ENCODE measurements around the gene TRIM71. TPM values are rescaled to one million over a fixed set of nuclear protein-coding genes. Genes with fewer than 3 reads are reported as not detected.

The TRIM71 gene
- total RNA-seq, 2 donors from 2014 or later, result 0.03 TPM; not detected in 1

DNA sequence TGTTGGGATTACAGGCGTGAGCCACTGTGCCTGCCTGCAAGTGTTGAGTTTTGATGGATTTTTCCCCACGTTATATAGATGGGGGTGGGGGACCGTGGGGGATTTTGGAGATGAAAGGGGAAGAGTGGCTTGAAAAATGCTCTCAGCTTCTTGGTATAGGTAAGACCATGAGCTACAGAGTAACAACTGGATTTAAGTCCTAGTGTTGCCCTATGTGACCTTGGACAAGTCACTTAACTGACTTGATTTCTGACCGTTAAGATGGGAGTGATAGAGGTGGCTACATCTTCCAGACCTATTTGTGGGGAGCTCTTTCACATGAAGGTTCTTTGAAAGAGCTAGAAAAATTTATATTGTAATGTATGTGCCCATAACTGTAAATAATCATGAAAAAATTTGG lies 13.3 kb downstream of the TRIM71 start:
- Mint-ChIP-seq H3K4me3 (no peak overlapping the region), H3K27ac (no peak overlapping the region), H3K4me1 (no peaks in the 10 kb centered on the region), H3K27me3 (peaks cover 11% of the 10 kb centered on the region), H3K36me3 (ENCODE audit: low read depth) (no peaks in the 10 kb centered on the region), H3K9me3 (no peaks in the 10 kb centered on the region)
- no peak for ATAC-seq (replicated peaks)

DNA sequence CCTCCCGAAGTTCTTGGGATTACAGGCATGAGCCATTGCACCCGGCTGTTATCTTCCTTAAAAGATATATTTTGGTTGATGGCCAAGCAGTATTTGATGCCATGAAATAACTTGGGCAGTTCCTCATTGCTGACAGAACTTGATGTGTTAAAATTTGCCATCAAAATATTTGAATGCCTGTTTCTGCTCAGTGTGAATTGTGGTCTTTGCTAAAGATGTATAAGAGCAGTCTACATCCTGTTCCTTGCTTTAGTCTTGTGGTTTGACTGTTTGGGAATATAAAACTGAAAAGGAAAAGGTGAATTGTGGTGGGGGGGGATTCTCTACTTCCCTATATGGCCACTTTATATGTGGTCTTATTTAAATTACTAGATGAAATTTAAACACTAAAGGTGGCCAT lies 14.0 kb downstream of the TRIM71 start:
- ATAC-seq (replicated peaks), result no peak
- Mint-ChIP-seq H3K9me3 (no peaks in the 10 kb centered on the region), H3K27ac (no peak overlapping the region), H3K4me3 (no peak overlapping the region), H3K36me3 (ENCODE audit: low read depth) (no peaks in the 10 kb centered on the region), H3K4me1 (no peaks in the 10 kb centered on the region), H3K27me3 (peaks cover 17% of the 10 kb centered on the region)

DNA sequence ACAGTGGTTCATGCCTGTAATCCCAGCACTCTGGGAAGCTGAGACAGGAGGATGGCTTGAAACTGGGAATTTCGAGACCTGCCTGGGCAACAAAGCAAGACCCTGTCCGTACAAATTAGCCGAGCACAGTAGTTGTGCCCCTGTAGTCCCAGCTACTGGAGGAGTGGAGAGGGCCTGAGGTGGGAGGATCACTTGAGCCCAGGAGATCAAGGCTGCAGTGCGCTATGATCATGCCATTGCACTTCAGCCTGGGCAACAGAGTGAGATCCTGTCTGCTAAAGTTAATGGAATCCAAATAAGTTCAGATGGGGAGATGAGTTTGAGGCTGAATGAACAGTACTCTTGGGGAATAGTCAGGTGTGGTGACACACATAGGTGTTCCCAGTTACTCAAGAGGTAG lies 14.4 kb downstream of the TRIM71 start:
- ATAC-seq (replicated peaks), result no peak

GRCh38 chr3:32835049-32835371 lies 17.2 kb downstream of the TRIM71 start:
- Mint-ChIP-seq H3K9me3 (no peaks in the 10 kb centered on the region), H3K4me3 (no peak overlapping the region), H3K4me1 (no peaks in the 10 kb centered on the region), H3K36me3 (ENCODE audit: low read depth) (no peaks in the 10 kb centered on the region), H3K27ac (no peak overlapping the region), H3K27me3 (peaks cover 20% of the 10 kb centered on the region)
- no peak for ATAC-seq (replicated peaks)

More for the DNA sequence above, 14.4 kb downstream of the TRIM71 start:
- no peak overlapping the region for H3K27ac Mint-ChIP-seq
- H3K36me3 Mint-ChIP-seq (ENCODE audit: low read depth), result no peaks in the 10 kb centered on the region
- H3K9me3 Mint-ChIP-seq, result no peaks in the 10 kb centered on the region
- H3K4me3 Mint-ChIP-seq, result no peak overlapping the region
- peaks cover 17% of the 10 kb centered on the region for H3K27me3 Mint-ChIP-seq
- no peaks in the 10 kb centered on the region for H3K4me1 Mint-ChIP-seq

DNA sequence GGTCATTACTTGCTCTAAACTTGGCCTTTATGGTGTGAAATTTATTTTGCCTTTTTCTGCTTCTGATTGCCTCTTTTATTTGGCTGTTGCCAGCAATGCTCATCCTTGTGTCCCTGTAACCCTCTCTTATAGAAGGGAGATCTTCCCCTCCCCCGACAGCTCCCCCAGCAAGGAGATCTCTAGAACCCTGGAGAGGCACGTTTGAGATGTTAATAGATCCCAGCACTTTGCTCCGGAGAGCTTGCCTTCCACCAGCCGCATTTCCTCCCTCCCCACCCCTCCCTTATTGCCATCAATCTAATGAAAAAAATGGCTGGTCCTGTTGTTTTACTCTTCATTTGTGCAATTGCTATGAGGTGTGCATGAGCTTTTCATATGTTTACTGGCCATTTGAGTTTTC lies 18.2 kb downstream of the TRIM71 start:
- Mint-ChIP-seq H3K27ac (no peak overlapping the region), H3K4me3 (no peak overlapping the region), H3K27me3 (peaks cover 20% of the 10 kb centered on the region), H3K36me3 (ENCODE audit: low read depth) (no peaks in the 10 kb centered on the region), H3K9me3 (no peaks in the 10 kb centered on the region), H3K4me1 (no peaks in the 10 kb centered on the region)
- no peak for ATAC-seq (replicated peaks)

GRCh38 chr3:32836601-32837000 lies 18.8 kb downstream of the TRIM71 start:
- H3K9me3 Mint-ChIP-seq, result no peaks in the 10 kb centered on the region
- no peaks in the 10 kb centered on the region for H3K4me1 Mint-ChIP-seq
- H3K4me3 Mint-ChIP-seq, result no peak overlapping the region
- no peak for ATAC-seq (replicated peaks)
- peaks cover 20% of the 10 kb centered on the region for H3K27me3 Mint-ChIP-seq
- no peaks in the 10 kb centered on the region for H3K36me3 Mint-ChIP-seq (ENCODE audit: low read depth)
- no peak overlapping the region for H3K27ac Mint-ChIP-seq

GRCh38 chr3:32837366-32837765 lies 19.6 kb downstream of the TRIM71 start:
- H3K9me3 Mint-ChIP-seq, result no peaks in the 10 kb centered on the region
- no peak for ATAC-seq (replicated peaks)
- H3K36me3 Mint-ChIP-seq (ENCODE audit: low read depth), result no peaks in the 10 kb centered on the region
- no peak overlapping the region for H3K4me3 Mint-ChIP-seq
- no peaks in the 10 kb centered on the region for H3K4me1 Mint-ChIP-seq
- no peak overlapping the region for H3K27ac Mint-ChIP-seq
- peaks cover 20% of the 10 kb centered on the region for H3K27me3 Mint-ChIP-seq

- ATAC-seq (replicated peaks), result no peak
- no peak overlapping the region for H3K4me3 Mint-ChIP-seq
- H3K4me1 Mint-ChIP-seq, result no peaks in the 10 kb centered on the region
- no peaks in the 10 kb centered on the region for H3K36me3 Mint-ChIP-seq (ENCODE audit: low read depth)
- H3K27ac Mint-ChIP-seq, result no peak overlapping the region
- H3K27me3 Mint-ChIP-seq, result peaks cover 20% of the 10 kb centered on the region
- no peaks in the 10 kb centered on the region for H3K9me3 Mint-ChIP-seq
These were observed 20.0 kb downstream of the TRIM71 start for GRCh38 chr3:32837789-32838188.

GRCh38 chr3:32839714-32840085 lies 21.9 kb downstream of the TRIM71 start:
- Mint-ChIP-seq H3K9me3 (no peaks in the 10 kb centered on the region), H3K27me3 (peaks cover 14% of the 10 kb centered on the region), H3K4me1 (no peaks in the 10 kb centered on the region), H3K36me3 (ENCODE audit: low read depth) (no peaks in the 10 kb centered on the region), H3K4me3 (no peak overlapping the region), H3K27ac (no peak overlapping the region)
- no peak for ATAC-seq (replicated peaks)

DNA sequence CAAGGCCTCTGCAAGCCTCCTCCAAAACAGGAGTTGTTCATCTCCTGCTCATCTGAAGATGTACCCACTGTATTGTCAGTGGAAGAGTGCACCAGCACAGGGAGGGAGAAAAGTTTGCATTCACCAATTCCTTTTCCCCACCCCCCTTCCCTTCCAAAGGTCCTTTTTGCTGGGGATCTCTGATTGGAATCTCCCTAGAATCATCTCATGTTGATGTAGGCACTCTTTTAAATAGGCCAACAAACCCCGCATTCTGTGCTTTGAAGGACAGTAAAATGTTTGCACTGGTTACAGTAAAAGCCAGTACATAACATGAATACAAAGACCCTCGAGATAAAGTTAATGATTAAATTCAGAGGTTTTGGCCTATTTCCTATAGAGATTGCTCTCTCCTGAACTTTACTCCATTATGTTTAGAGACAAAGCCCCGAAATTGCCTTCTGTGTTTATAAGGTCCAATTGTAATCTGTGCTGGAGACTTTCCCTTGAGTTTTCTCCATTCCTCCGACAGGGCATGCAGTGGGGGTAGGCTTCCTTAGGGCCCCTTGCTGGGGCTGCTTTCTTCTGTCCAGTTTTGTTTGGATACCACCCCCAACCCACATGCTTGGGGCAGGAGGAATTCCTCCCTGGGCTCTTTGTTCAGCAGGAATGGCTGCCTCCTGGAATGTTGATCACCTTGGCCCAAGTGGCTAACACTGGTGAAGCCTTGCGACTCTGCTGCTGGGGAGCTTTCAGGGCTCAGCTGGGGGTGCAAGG lies 22.5 kb downstream of the TRIM71 start:
- peaks cover 14% of the 10 kb centered on the region for H3K27me3 Mint-ChIP-seq

DNA sequence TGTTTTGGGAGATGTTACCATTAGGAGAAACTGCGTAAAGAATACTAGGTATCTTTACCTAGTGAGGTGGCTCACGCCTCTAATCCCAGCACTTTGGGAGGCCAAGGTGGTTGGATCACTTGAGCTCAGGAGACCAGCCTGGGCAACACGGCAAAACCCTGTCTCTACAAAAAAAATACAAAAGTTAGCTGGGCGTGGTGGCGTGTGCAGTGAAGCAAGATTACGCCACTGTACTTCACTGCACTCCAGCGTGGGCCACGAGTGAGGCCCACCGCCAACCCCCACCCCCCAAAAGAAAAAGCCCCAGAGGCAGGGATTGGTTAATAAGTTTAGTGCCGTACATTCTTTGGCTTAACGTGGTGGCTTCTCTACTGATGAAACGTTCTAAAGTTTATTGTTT lies 23.5 kb downstream of the TRIM71 start:
- Mint-ChIP-seq H3K27ac (no peak overlapping the region), H3K4me1 (no peaks in the 10 kb centered on the region), H3K9me3 (no peaks in the 10 kb centered on the region), H3K36me3 (ENCODE audit: low read depth) (no peaks in the 10 kb centered on the region), H3K4me3 (no peak overlapping the region), H3K27me3 (peaks cover 6% of the 10 kb centered on the region)
- no peak for ATAC-seq (replicated peaks)

More for the DNA sequence above, 22.5 kb downstream of the TRIM71 start:
- H3K4me1 Mint-ChIP-seq, result no peaks in the 10 kb centered on the region
- no peak overlapping the region for H3K4me3 Mint-ChIP-seq
- ATAC-seq (replicated peaks), result no peak
- no peaks in the 10 kb centered on the region for H3K36me3 Mint-ChIP-seq (ENCODE audit: low read depth)
- no peak overlapping the region for H3K27ac Mint-ChIP-seq
- no peaks in the 10 kb centered on the region for H3K9me3 Mint-ChIP-seq

DNA sequence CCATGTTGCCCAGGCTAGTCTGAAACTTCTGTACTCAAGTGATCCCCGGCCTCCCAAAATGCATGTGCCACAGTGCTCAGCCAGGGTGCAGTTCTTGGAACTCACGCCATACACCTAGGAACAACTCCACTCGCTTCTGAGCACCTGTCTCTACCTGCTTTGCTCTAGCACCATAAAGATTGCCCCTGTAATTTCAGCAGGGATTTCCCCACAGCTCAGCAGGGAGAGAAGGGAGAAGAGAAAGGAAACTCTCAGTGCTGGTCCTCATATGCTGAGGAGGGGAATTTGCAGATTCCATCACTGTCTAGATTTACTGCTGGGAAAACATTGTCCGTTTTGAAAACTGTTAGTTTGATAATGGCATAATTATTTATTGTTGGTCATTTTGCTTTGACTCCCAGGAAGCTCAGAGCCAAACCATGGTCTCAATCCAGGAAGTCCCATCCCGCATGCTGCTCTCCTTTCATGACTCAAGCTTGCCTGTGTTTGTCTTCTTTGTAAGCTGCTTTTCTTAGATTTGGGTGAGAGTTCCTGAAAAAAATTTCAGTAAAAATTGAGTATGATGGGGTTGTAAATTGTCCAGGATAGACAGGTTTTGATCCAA lies 24.2 kb downstream of the TRIM71 start:
- Mint-ChIP-seq H3K4me3 (no peak overlapping the region), H3K4me1 (no peaks in the 10 kb centered on the region), H3K27ac (no peak overlapping the region), H3K27me3 (peaks cover 4% of the 10 kb centered on the region), H3K9me3 (no peaks in the 10 kb centered on the region), H3K36me3 (ENCODE audit: low read depth) (no peaks in the 10 kb centered on the region)
- no peak for ATAC-seq (replicated peaks)

- Mint-ChIP-seq H3K27ac (no peak overlapping the region), H3K4me3 (no peak overlapping the region), H3K27me3 (peaks cover 4% of the 10 kb centered on the region), H3K9me3 (no peaks in the 10 kb centered on the region), H3K4me1 (no peaks in the 10 kb centered on the region), H3K36me3 (ENCODE audit: low read depth) (no peaks in the 10 kb centered on the region)
- no peak for ATAC-seq (replicated peaks)
These were observed 24.7 kb downstream of the TRIM71 start for GRCh38 chr3:32842531-32842931.

DNA sequence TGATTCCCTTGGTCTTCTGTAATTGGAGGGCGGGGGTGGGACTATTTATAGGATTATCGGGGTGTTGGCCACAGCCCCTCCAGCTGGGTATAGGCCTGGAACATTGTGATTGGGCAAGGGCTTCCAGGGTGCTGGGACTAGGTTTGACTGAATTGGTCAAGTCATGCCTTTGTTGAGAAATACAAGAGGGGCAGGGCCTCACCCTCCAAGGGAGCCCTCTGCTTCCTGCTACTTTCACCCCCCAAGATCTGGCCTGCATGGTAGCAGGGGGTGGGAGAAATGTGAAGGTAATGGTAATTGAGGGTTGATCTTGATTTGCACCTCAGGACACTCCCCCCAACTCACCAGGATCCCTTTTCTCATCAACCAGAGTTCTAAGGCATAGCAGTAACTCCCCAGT lies 25.2 kb downstream of the TRIM71 start:
- no peaks in the 10 kb centered on the region for H3K9me3 Mint-ChIP-seq
- no peak for ATAC-seq (replicated peaks)
- no peaks in the 10 kb centered on the region for H3K4me1 Mint-ChIP-seq
- H3K36me3 Mint-ChIP-seq (ENCODE audit: low read depth), result no peaks in the 10 kb centered on the region
- peaks cover 4% of the 10 kb centered on the region for H3K27me3 Mint-ChIP-seq
- H3K27ac Mint-ChIP-seq, result no peak overlapping the region
- H3K4me3 Mint-ChIP-seq, result no peak overlapping the region

DNA sequence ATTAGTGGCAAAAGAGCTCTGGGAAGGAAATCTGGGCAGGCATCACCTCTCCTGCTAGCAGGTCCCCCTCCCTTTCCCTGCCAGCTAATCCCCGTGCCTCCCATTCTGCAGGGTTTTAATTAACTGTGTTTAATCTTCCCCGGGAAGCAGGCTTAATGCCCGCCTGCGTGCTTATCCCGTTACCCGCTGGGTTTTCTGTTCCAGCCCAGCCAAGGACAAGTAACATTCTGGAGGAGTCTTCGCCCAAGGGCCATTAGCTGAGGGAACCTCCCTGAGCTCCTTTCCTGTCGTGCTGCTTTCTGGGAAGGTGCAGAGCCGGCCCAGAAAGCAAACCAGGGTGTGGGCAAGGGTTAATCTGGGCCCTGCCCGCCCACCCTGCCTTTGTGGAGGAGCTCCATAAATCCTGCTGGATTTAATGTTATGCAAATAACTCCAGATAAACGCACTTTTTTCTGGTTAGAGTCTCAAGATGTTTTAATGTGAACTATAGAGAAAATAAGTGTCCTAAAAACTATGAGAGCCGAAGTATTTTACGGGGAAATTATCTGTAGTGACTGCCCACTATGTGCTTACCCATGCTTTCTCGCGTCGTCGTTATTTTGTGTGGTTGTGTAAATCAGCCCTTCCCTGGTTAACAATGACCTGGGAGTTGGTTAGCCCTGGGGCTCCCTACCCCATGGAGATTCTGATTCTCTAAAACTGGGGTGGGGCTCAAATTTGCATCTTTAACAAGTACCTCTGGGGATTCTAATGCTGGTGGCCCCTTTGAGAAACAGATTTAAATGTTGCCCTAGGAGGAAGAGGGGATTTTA lies 25.9 kb downstream of the TRIM71 start:
- H3K9me3 Mint-ChIP-seq, result no peaks in the 10 kb centered on the region
- H3K4me1 Mint-ChIP-seq, result no peaks in the 10 kb centered on the region
- H3K27ac Mint-ChIP-seq, result no peak overlapping the region
- H3K36me3 Mint-ChIP-seq (ENCODE audit: low read depth), result no peaks in the 10 kb centered on the region
- H3K27me3 Mint-ChIP-seq, result peaks cover 3% of the 10 kb centered on the region
- no peak overlapping the region for H3K4me3 Mint-ChIP-seq
- ATAC-seq (replicated peaks), result no peak

Measured in activated T-helper 17 cell treated with anti-CD3 and anti-CD28 coated beads, Interleukin-2, amount 50 U/mL, for 72 hours (primary cell).